GM13976 (cell line): ENCODE measurements around the gene UBL3.
A peak's percentile ranks its signal among the peaks of the same experiment; 100 is the strongest.

Source experiments
- DNase-seq: peaks from one replicate; pipeline ENCODE4 v3.0.0; 2012; ENCODE audit warnings: low spot score
- CTCF ChIP-seq: IDR thresholded peaks from 2 replicates; pipeline ENCODE4 v1.5.1; 2012; ENCODE audit warnings: borderline replicate concordance, mild to moderate bottlenecking; ENCODE audit not compliant: insufficient read depth; ENCODE audit errors: extremely low read depth, missing control alignments, control extremely low read depth
- in situ Hi-C: fragments of 300-500 bp; cut with MboI; formaldehyde crosslinking; loops from one replicate; pipeline ENCODE4 v1.12.0; 2022; ENCODE audit warnings: low sequenced_read_pairs, mixed read lengths, inconsistent platforms; ENCODE audit not compliant: unreplicated experiment

Gene UBL3

GRCh38 chr13:29819143-29819542, 31.3 kb downstream of the UBL3 start:
- in situ Hi-C loops, result no loop called here

GRCh38 chr13:29817604-29818378, 32.6 kb downstream of the UBL3 start:
- TF ChIP-seq CTCF, result no peak
- DNase-seq, result peak; percentile 43
- in situ Hi-C loops, result no loop called here

More at GRCh38 chr13:29819143-29819542, 31.3 kb downstream of the UBL3 start:
- no peak for DNase-seq
- TF ChIP-seq CTCF, result no peak

GRCh38 chr13:29816715-29817114, 33.7 kb downstream of the UBL3 start:
- no peak for TF ChIP-seq CTCF
- in situ Hi-C loops, result no loop called here
- no peak for DNase-seq

GRCh38 chr13:29815336-29815735, 35.1 kb downstream of the UBL3 start:
- TF ChIP-seq CTCF, result no peak
- no peak for DNase-seq
- in situ Hi-C loops, result no loop called here

DNA sequence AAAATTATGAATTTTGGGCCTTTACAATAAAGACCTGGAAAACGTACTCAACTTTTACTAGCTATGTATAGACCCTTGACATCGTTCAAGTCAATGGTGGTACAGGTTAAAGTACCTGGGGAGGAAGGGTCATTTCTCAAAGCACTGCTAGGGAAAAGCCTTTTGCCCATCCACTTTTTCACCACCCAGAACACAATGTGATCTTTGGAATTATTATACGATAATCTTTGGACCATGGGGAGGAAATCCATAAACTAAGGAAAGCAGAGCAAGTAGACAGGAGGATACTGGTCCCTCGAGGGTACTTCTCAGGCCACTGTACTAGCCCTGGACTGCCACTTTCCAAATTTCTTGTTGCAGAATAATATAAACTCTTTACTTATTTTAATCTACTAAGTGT, 39.5 kb downstream of the UBL3 start:
- TF ChIP-seq CTCF, result no peak
- in situ Hi-C loops, result no loop called here
- no peak for DNase-seq

DNA sequence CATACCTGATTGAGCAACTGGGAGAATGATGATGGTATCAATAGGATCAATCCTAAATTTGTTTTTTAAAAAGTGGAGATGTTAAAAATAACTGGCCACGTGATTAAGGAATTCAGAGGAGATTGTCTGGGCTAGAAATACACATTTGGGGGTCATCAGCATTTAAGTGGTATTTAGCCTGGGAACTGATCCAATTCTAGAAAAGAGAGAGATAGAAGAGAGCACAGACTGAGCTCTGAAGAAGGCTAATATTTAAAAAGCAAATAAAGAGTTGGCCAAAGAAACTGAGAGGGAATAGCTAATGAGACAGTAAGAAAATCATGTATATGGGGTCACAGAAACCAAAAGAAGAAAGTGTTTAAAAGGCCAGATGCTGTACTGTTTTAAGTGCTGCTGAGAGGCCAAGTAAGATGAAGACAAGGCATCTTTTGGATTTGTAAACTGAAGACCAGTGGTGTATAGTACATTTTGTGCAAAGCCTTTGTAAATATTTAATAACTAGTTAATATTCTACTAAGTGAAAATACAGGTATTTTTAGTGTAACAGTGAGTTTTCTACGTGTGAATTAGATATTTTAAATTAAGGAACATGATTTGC, 40.2 kb downstream of the UBL3 start:
- DNase-seq, result no peak
- in situ Hi-C loops, result no loop called here
- TF ChIP-seq CTCF, result no peak
